Activated naive CD8-positive, alpha-beta T cell treated with anti-CD3 and anti-CD28 coated beads, Interleukin-2, amount 50 U/mL, for 24 hours (primary cell): ENCODE measurements around the gene PKD2.
A peak's percentile ranks its signal among the peaks of the same experiment; 100 is the strongest.
"Not testable (repeated sequence)": the region's sequence is repeated elsewhere in the genome, so short reads cannot be mapped to it uniquely, and the experiment has no call there.

Experiments used
- ATAC-seq: fragments of 150-1000 bp; cut with Tn5 transposase; one replicate; pipeline ENCODE4 v1.10.0; 2021
- DNase-seq: peaks from one replicate; pipeline ENCODE4 v3.0.0; 2021
- H3K27ac Mint-ChIP-seq: one replicate; pipeline ENCODE4 v1.8.0; 2021; ENCODE audit warnings: mild to moderate bottlenecking, mixed read lengths
- H3K27me3 Mint-ChIP-seq: one replicate; pipeline ENCODE4 v1.8.0; 2021; ENCODE audit warnings: mixed read lengths
- H3K36me3 Mint-ChIP-seq: one replicate; pipeline ENCODE4 v1.8.0; 2021; ENCODE audit warnings: low read depth, mixed read lengths
- H3K4me1 Mint-ChIP-seq: one replicate; pipeline ENCODE4 v1.8.0; 2021; ENCODE audit warnings: mixed read lengths
- H3K4me3 Mint-ChIP-seq: one replicate; pipeline ENCODE4 v1.8.0; 2021; ENCODE audit warnings: mild to moderate bottlenecking, moderate library complexity, mixed read lengths
- H3K9me3 Mint-ChIP-seq: one replicate; pipeline ENCODE4 v1.8.0; 2021; ENCODE audit warnings: mixed read lengths

The PKD2 gene

DNA sequence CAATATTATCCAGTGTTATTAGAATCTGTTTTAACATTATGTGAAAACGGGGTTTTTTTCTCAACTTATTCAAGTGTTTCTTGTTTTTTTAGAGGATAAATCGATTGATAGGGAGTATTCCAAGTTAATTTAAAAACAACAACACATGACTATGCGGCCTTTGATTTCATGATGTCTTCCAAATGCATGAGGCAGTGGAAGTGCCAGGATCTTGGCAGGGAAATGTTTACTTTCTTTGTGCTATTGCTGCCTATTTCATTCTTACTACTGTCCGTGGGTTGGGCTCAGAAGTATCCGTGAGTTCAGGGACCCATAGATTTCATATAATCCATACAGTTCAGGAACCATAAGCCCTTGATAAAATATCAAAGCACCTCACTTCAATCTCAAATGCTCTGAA, 86.4 kb downstream of the PKD2 start:
- Mint-ChIP-seq H3K27ac (no peak overlapping the region), H3K36me3 (no peaks in the 10 kb centered on the region), H3K4me3 (no peak overlapping the region), H3K4me1 (no peaks in the 10 kb centered on the region), H3K9me3 (no peaks in the 10 kb centered on the region), H3K27me3 (no peaks in the 10 kb centered on the region)
- DNase-seq (no peak), ATAC-seq (no peak)

DNA sequence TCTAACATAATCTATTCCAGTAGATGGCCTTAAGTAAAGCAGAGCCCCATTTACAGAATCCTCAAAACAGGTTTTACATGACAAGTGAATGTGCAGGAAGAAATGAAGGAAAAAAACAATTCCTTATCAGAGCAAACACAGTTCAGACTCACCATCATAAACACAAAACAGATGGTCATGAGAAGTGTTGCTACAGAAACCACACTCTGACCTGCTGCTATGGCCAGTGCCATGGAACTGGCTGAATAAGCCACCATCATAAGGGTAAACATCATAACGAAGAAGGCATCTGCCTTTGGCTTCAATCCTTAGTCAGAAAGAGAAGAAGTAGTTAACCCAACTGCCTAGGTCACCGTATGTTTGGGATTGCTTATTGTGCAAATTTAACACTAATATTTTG, 89.9 kb downstream of the PKD2 start:
- ATAC-seq (no peak), DNase-seq (no peak)
- no peak overlapping the region for H3K27ac Mint-ChIP-seq
- no peaks in the 10 kb centered on the region for H3K36me3 Mint-ChIP-seq
- no peak overlapping the region for H3K4me3 Mint-ChIP-seq
- no peaks in the 10 kb centered on the region for H3K4me1 Mint-ChIP-seq
- peaks cover 10% of the 10 kb centered on the region for H3K27me3 Mint-ChIP-seq
- H3K9me3 Mint-ChIP-seq, result no peaks in the 10 kb centered on the region

DNA sequence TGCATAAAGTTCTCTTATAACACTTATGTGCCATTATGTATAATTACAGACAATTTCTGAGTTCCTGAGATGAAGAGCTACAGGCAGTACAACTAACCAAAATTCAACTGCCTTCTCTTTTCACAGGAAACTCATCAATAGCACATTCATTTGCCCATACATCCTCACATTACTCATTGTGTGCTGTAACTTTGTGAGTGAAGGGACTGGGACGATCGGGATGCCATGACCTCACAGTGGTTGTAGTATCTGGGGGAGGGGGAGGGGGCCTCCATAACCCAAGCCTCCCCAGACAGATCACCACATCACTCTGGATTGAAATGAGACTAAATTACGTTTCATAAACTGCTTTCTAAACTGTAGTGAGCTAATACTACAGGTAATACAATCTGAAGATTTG, 90.3 kb downstream of the PKD2 start:
- no peak overlapping the region for H3K4me3 Mint-ChIP-seq
- no peak for DNase-seq

DNA sequence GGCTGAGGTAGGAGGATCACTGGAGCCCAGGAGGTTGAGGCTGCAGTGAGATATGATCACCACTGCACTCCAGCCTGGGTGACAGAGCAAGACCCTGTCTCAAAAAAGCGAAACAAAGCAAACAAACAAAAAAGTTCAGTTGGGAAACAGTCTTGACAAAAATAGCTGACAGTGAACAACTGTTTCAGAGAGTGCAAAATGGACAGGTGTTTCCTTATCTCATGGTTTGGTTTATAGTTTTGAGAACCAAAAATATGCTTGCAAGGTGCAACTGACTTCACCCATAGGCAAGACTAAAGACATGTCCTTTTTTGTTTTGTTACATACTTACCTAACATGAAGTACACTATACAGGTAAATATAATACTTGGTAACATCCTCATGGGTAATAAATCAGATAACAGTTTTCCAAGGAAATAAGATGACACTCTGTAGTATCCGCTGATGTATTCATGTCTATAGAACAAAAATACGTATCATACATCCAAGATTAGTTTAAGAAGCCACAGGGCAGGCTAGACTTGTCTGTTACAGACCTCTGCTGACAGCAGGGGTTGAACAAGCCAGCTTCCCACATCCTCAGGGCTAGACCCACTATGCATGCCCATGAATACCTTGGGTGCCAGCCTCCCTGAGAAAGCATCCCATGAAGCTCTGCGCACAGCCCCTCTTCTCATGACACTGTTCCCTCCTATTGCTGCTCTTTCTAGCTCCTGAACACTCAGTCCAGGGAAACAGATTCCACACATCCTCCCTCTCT, 91.7 kb downstream of the PKD2 start:
- no peak overlapping the region for H3K27ac Mint-ChIP-seq
- H3K36me3 Mint-ChIP-seq, result no peaks in the 10 kb centered on the region
- H3K4me3 Mint-ChIP-seq, result no peak overlapping the region
- H3K4me1 Mint-ChIP-seq, result no peaks in the 10 kb centered on the region
- peaks cover 13% of the 10 kb centered on the region for H3K27me3 Mint-ChIP-seq
- DNase-seq (no peak), ATAC-seq (no peak)
- H3K9me3 Mint-ChIP-seq, result no peaks in the 10 kb centered on the region

More for the DNA sequence above, 90.3 kb downstream of the PKD2 start:
- H3K36me3 Mint-ChIP-seq, result no peaks in the 10 kb centered on the region
- no peak for ATAC-seq
- no peak overlapping the region for H3K27ac Mint-ChIP-seq
- H3K9me3 Mint-ChIP-seq, result no peaks in the 10 kb centered on the region
- peaks cover 10% of the 10 kb centered on the region for H3K27me3 Mint-ChIP-seq
- H3K4me1 Mint-ChIP-seq, result no peaks in the 10 kb centered on the region

DNA sequence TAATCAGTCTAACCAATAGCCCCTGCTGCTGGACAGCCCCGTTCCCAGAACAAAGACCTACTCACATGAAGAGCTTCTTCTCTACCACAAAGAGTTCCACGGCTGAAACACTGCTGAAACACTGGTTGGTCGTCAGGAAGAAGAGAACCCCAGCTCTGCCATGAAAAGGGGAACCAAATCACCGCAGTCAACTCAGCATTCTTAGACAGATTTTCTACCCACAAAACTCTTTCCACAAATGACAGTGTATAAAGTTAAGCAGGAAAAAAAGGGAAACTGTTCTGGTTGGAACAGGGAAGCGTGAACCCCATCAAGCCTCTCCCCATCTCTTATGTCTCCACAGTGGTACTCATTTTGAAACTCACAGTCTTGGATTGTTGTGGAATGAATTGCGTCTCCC, 93.7 kb downstream of the PKD2 start:
- Mint-ChIP-seq H3K9me3 (no peaks in the 10 kb centered on the region), H3K36me3 (no peaks in the 10 kb centered on the region), H3K27ac (no peak overlapping the region), H3K27me3 (peaks cover 13% of the 10 kb centered on the region), H3K4me1 (peaks cover 5% of the 10 kb centered on the region), H3K4me3 (no peak overlapping the region)
- DNase-seq (no peak), ATAC-seq (no peak)

DNA sequence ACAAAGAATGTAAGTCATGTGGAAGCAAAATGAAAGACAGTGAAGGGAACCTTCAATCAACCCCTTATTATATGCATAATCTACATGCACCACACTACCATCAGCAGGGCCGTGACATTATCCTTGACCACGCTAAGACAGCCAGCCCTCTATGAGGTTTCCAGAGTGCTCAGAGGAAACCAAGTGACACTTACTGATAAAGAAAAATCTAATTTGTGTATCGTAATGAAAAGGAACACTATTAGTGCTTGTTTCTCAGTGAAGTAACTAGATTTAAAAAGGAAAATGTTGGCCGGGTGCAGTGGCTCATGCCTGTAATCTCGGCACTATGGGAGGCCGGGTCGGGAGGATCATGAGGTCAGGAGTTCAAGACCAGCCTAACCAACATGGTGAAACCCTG, 94.6 kb downstream of the PKD2 start:
- no peak for ATAC-seq
- no peaks in the 10 kb centered on the region for H3K9me3 Mint-ChIP-seq
- no peak overlapping the region for H3K27ac Mint-ChIP-seq
- no peak for DNase-seq
- H3K27me3 Mint-ChIP-seq, result peaks cover 13% of the 10 kb centered on the region
- peaks cover 8% of the 10 kb centered on the region for H3K4me1 Mint-ChIP-seq
- H3K36me3 Mint-ChIP-seq, result peaks cover 3% of the 10 kb centered on the region
- H3K4me3 Mint-ChIP-seq, result no peak overlapping the region

DNA sequence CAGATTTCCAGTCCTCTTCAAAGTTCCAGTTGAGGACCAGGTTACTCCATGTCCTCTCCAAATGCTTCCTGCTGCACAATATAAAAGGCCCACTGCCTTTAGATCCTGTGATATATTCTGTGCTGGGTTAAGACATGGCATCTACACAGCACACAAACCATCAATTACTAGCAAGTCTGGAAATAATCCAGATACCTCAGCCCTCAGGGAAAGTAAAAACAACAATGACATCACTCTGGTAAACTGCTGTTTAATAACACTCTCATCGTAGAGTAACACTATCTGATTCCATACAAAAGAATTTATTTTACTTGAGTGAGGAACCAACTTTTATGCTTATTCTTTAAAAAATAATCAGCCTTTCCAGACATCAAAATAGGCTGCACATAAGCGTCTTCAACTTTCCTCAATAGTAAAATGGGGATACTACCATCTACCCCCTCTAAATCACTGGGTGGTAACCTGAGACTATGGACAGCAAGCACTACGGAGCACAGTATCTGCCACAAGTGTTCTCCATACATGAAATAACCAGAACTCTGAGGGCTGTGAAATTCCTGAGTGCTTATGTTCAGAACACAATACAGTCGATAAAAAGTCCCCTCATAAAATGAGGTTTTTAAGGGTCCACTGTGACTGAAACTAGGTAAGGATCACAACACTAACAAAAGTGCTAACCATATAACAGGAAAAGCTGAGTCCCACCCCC, 97.6 kb downstream of the PKD2 start:
- Mint-ChIP-seq H3K27ac (no peak overlapping the region), H3K27me3 (peaks cover 5% of the 10 kb centered on the region), H3K4me3 (no peak overlapping the region), H3K36me3 (peaks cover 3% of the 10 kb centered on the region), H3K4me1 (peaks cover 8% of the 10 kb centered on the region), H3K9me3 (no peaks in the 10 kb centered on the region)
- no peak for DNase-seq
- no peak for ATAC-seq

DNA sequence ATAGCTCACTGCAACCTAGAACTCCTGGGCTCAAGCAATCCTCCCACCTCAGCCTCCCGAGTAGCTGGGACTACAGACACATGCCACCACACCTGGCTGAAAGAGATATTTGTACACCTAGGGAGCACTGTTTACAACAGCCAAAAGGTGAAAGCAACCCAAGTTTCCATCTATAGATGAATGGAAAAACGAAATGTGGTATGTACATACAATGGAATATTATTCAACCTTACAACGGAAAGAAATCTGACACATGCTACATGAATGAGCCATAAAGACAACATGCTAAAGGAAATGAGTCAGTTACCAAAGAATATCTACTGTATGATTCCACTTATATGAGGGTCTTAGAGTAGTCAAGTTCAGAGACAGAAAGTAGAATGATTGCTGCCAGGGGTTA, 98.8 kb downstream of the PKD2 start:
- Mint-ChIP-seq H3K36me3 (peaks cover 3% of the 10 kb centered on the region), H3K27ac (no peak overlapping the region), H3K9me3 (no peaks in the 10 kb centered on the region), H3K27me3 (peaks cover 2% of the 10 kb centered on the region), H3K4me3 (no peak overlapping the region), H3K4me1 (peaks cover 8% of the 10 kb centered on the region)
- peak; percentile 79 for ATAC-seq
- no peak for DNase-seq

DNA sequence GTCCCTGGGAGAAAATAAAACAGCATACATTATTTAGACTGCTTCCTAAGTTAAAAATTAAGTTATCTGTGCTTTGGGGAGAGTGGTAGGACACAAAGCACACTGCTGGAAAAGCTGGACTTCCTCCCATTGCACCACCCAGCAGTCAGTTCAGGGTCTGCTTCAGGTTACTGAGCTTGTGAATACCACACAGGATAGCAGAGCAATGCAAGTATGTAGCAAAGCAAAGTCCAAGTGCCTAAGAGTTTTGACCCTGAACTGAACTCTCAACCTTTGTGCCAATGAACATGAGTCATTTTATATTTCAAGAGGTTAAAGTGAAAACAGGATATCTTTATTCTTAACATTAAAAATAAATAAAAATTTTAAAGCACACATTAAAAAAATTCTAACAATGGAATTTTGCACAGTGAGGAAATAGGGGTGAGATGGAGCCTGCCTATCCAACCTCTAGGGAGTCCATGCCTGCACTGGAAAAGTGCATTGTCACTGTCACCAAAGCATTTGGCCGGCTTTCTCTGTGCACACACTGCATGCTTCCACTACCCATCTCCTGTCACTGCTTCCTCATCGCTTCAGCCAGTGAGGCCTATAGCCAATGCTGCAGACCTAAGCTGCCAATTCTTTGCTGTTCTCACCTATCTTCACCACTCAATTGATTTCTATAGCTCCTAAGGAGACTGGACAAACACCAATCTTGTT, 100.1 kb downstream of the PKD2 start:
- peaks cover 2% of the 10 kb centered on the region for H3K27me3 Mint-ChIP-seq
- H3K36me3 Mint-ChIP-seq, result peaks cover 3% of the 10 kb centered on the region
- no peak overlapping the region for H3K4me3 Mint-ChIP-seq
- DNase-seq (no peak), ATAC-seq (no peak)
- peaks cover 8% of the 10 kb centered on the region for H3K4me1 Mint-ChIP-seq
- no peaks in the 10 kb centered on the region for H3K9me3 Mint-ChIP-seq
- no peak overlapping the region for H3K27ac Mint-ChIP-seq

DNA sequence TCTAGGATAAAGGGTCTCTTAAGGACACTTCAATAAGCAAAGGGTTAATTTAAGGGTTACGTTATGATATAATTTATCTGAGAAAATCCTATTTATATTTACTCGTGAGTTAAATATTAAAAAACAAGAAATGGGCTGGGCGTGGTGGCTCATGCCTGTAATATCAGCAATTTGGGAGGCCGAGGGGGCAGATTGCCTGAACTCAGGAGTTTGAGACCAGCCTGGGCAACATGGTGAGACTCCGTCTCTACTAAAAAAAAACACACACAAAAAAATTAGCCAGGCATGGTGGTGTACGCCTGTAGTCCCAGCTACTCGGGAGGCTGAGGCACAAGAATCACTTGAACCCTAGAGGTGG, 100.7 kb downstream of the PKD2 start:
- DNase-seq, ATAC-seq, H3K36me3 Mint-ChIP-seq, H3K27ac Mint-ChIP-seq, H3K4me1 Mint-ChIP-seq, H3K27me3 Mint-ChIP-seq, H3K9me3 Mint-ChIP-seq, H3K4me3 Mint-ChIP-seq: not testable (repeated sequence)

DNA sequence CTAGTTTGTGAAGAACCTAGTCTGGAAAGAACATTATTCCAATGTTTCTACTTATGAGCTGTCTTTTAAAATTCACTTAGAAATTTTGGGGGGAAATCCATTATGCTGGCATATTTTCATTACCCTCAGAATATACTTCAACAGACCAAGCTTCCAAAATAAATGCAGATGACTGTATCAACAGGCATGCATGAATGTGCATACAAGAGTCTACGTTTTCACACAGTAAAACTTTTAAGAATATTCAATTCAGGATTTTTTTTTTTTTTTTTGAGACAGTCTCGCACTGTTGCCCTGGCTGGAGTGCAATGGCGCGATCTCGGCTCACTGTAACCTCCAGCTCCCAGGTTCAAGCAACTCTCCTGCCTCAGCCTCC, 101.3 kb downstream of the PKD2 start:
- H3K36me3 Mint-ChIP-seq, result peaks cover 3% of the 10 kb centered on the region
- DNase-seq (no peak), ATAC-seq (no peak)
- no peaks in the 10 kb centered on the region for H3K9me3 Mint-ChIP-seq
- H3K4me1 Mint-ChIP-seq, result peaks cover 8% of the 10 kb centered on the region
- H3K27me3 Mint-ChIP-seq, result no peaks in the 10 kb centered on the region
- H3K4me3 Mint-ChIP-seq, result no peak overlapping the region
- H3K27ac Mint-ChIP-seq, result no peak overlapping the region

DNA sequence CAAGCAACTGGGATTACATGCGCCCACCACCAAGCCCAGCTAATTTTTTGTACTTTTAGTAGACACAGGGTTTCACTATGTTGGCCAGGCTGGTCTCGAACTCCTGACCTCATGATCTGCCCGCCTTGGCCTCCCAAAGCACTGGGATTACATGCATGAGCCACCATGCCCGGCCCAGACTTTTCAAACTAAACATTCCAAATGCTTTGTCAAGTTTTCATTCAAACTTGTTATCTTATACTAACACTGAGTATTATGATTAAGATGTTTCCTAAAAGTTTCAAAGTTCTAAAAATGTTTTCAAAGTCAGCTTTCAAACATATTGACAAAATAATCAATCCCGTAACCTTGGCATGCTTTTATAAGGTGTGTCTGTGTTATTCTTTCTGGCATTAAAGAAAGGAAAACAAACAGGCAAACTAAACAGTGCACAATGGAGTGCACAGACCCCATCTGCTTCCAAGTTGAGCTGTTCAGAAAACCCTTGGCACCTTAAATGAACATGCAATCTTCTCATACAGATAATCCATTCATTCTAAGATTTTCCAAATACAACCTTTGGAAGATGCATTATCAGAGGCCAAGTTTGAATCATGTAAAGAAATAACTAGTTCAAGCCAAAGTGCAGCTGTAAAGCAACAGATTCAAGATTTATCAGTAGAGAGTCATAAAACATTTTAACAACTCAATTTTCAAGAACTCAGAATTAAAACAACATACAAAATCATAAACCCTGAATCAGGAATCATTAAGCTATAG, 101.9 kb downstream of the PKD2 start:
- no peak for DNase-seq

DNA sequence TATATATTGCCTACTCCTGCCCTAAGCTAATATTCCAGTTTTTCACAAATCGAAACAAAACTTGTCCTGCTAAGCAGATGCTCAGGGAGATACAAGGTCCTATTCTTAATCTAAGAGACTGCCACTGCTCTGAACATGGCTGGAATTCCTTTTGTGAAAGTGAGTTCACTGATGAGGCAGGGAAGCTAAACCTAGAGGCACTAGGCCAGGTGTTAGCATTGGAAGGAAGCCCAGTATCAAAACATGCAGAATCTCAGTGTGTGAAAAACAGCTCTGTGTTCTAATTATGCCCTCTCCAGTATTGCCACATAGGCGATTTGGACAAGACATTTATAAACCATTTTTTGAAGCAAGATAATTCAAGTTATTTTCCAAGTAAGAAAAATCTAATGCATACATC, 103.4 kb downstream of the PKD2 start:
- ATAC-seq, result no peak
- Mint-ChIP-seq H3K27me3 (no peaks in the 10 kb centered on the region), H3K36me3 (peaks cover 3% of the 10 kb centered on the region), H3K4me1 (peaks cover 5% of the 10 kb centered on the region), H3K4me3 (no peak overlapping the region), H3K9me3 (no peaks in the 10 kb centered on the region), H3K27ac (no peak overlapping the region)
- no peak for DNase-seq

More for the DNA sequence above, 101.9 kb downstream of the PKD2 start:
- Mint-ChIP-seq H3K36me3 (peaks cover 3% of the 10 kb centered on the region), H3K9me3 (no peaks in the 10 kb centered on the region), H3K27me3 (no peaks in the 10 kb centered on the region), H3K27ac (no peak overlapping the region), H3K4me3 (no peak overlapping the region), H3K4me1 (peaks cover 8% of the 10 kb centered on the region)
- no peak for ATAC-seq

DNA sequence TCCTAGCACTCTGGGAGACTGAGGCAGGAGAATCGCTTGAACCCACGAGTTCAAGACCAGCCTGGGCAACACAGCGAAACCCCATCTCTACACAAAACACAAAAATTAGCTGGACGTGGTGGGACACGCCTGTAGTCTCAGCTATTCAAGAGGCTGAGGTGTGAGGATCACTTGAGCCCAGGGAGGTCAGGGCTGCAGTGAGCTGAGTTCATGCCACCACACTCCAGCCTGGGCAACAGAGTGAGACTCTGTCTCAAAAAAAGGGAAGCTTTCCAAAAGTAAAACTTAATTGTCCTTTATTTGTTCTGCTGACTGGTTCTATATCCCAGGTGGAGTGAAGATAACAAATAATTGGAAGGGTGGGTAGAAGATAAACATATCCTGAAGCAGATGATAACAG, 105.4 kb downstream of the PKD2 start:
- no peaks in the 10 kb centered on the region for H3K9me3 Mint-ChIP-seq
- H3K4me1 Mint-ChIP-seq, result no peaks in the 10 kb centered on the region
- H3K36me3 Mint-ChIP-seq, result no peaks in the 10 kb centered on the region
- no peak overlapping the region for H3K27ac Mint-ChIP-seq
- DNase-seq, result no peak
- no peaks in the 10 kb centered on the region for H3K27me3 Mint-ChIP-seq
- H3K4me3 Mint-ChIP-seq, result no peak overlapping the region
- no peak for ATAC-seq
